Measurements from ENCODE around the gene IPO7. TPM values are rescaled to one million over a fixed set of nuclear protein-coding genes. Genes with fewer than 3 reads are reported as not detected.

Gene IPO7
- polyA plus RNA-seq, 1 experiment = 35.2 TPM

- ChIA-PET POLR2A (no interaction called here), CTCF (no interaction called here)
- Histone ChIP-seq H3K4me3 (ENCODE audit: low read depth, low read length) (no peak overlapping the region), H3K36me3 (ENCODE audit: control insufficient read depth, insufficient read depth, low read length) (peaks cover 8% of the 10 kb centered on the region), H3K27me3 (ENCODE audit: control insufficient read depth, insufficient read depth, low read length) (no peaks in the 10 kb centered on the region)
- TF ChIP-seq CTCF (IDR thresholded peaks at IDR 0.05; ENCODE audit: insufficient read depth, low read depth, low read length) = no peak
- DNase-seq (ENCODE audit: low read depth) = no peak
Observed at GRCh38 chr11:9495803-9496514, 111.5 kb downstream of the IPO7 start.

Small RNAs within 50 kb of the gene (small RNA-seq; reads per million reads assigned to genes)
- gene SNORA23 (ENCODE audit: insufficient read length, low read depth, low replicate concordance) = 158 reads per million, percentile 93 among the genes with 10 or more reads in this experiment

Other genes starting within 250 kb of the IPO7 start
- 194 and 289 TPM in 2 replicates for gene DENND5A, start 119.3 kb upstream of the IPO7 start, polyA plus RNA-seq (2011; rRNA removed)
- gene TMEM41B, start 70.1 kb upstream of the IPO7 start, polyA plus RNA-seq (2011; rRNA removed) = 18.7 and 22.8 TPM in 2 replicates
- gene ZNF143, start 76.4 kb downstream of the IPO7 start, polyA plus RNA-seq (2011; rRNA removed) = 26.6 and 27.8 TPM in 2 replicates
- 31.7 and 60.1 TPM in 2 replicates for gene WEE1, start 189.0 kb downstream of the IPO7 start, polyA plus RNA-seq (2011; rRNA removed)